HCT116 (cell line): ENCODE measurements around the gene SAMSN1. TPM values are rescaled to one million over a fixed set of nuclear protein-coding genes. Genes with fewer than 3 reads are reported as not detected.

Experiments
- ATAC-seq: fragments of 200-7000 bp; cut with Tn5 transposase; 2 replicates; pipeline ENCODE4 v1.9.1; 2020; ENCODE audit warnings: mild to moderate bottlenecking, moderate library complexity
- BruUV-seq: library from RNA; stranded (reverse); fragments of 400-500 nt; replicated peaks from 2 replicates; lab custom pipeline; 2021; lab: Mats Ljungman, UMichigan
- CTCF ChIA-PET: fragments of 300-600 bp; sonication (Branson Sonifier 250); formaldehyde crosslinking; loops from one replicate; lab custom pipeline; 2021; ENCODE audit warnings: antibody characterized with exemption; lab: Charles Lee
- POLR2A ChIA-PET: fragments of 300-600, 350-600 bp; sonication (Branson Sonifier 250); formaldehyde crosslinking; loops from one replicate; lab custom pipeline; 2021; ENCODE audit warnings: antibody characterized with exemption; lab: Charles Lee
- RAD21 ChIA-PET, 2 experiments: fragments of 300-600 bp; sonication (Branson Sonifier 250); formaldehyde crosslinking; loops; one replicate each; lab custom pipeline; 2023; ENCODE audit warnings: low total read pairs in 2 of 2; ENCODE audit not compliant: uncharacterized antibody in 2 of 2, unreplicated experiment in 2 of 2, low non-redundant PET in 1 of 2; lab: Charles Lee
- DNase-seq: peaks from one replicate; pipeline ENCODE4 v3.0.0-alpha.2; 2010; ENCODE audit warnings: low read depth, low spot score
- H2AFZ ChIP-seq: fragments of 200-600 bp; shearing (Covaris generic), sonication (generic); 2 replicates; pipeline ENCODE4 v1.6.1; 2017; ENCODE audit warnings: low read depth, mixed run types, mixed read lengths, antibody characterized with exemption, low read length; ENCODE audit not compliant: poor library complexity, severe bottlenecking
- H3K27ac ChIP-seq: 2 replicates; pipeline ENCODE4 v1.5.1; 2012; ENCODE audit warnings: low read depth, low read length
- H3K27me3 ChIP-seq: fragments of 200-600 bp; sonication (generic); 2 replicates; pipeline ENCODE4 v1.6.1; 2016; ENCODE audit warnings: mixed run types, low read length, mixed read lengths; ENCODE audit not compliant: insufficient read depth
- H3K36me3 ChIP-seq, 2 experiments: fragments of 200-500 bp in 1 of 2; fragments of 200-600 bp in 1 of 2; sonication (Bioruptor generic) in 1 of 2; sonication (generic) in 1 of 2; 2 replicates each; pipeline versions ENCODE4 v1.5.1 to v1.6.1; 2014 to 2016; ENCODE audit warnings: low read length in 2 of 2, inconsistent platforms in 1 of 2, mixed read lengths in 1 of 2, mixed run types in 1 of 2; ENCODE audit not compliant: insufficient read depth in 2 of 2, control insufficient read depth in 1 of 2
- H3K4me1 ChIP-seq, 2 experiments: fragments of 200-600 bp in 1 of 2; sonication (generic) in 1 of 2; 2 replicates each; pipeline versions ENCODE4 v1.5.1 to v1.6.1; 2012 to 2017; ENCODE audit warnings: low read length in 2 of 2, inconsistent platforms in 1 of 2, mild to moderate bottlenecking in 1 of 2, mixed read lengths in 1 of 2, mixed run types in 1 of 2, moderate library complexity in 1 of 2; ENCODE audit not compliant: insufficient read depth in 2 of 2, control insufficient read depth in 1 of 2
- H3K4me2 ChIP-seq: fragments of 200-600 bp; sonication (generic); 2 replicates; pipeline ENCODE4 v1.6.1; 2017; ENCODE audit warnings: mixed run types, low read length, mixed read lengths
- H3K4me3 ChIP-seq, 2 experiments: fragments of 200-600 bp in 1 of 2; sonication (generic) in 1 of 2; replicated peaks in 1 of 2; 2 replicates each; pipeline ENCODE4 v1.5.1; 2011 to 2016; ENCODE audit warnings: low read length in 2 of 2, control low read depth in 1 of 2, low read depth in 1 of 2, mild to moderate bottlenecking in 1 of 2, mixed read lengths in 1 of 2, mixed run types in 1 of 2
- H3K79me2 ChIP-seq: fragments of 200-600 bp; sonication (generic); 2 replicates; pipeline ENCODE4 v1.6.1; 2017; ENCODE audit warnings: mild to moderate bottlenecking, mixed run types, low read length, moderate library complexity, mixed read lengths; ENCODE audit not compliant: insufficient read depth
- H3K9ac ChIP-seq: fragments of 200-600 bp; sonication (generic); 2 replicates; pipeline ENCODE4 v1.6.1; 2016; ENCODE audit warnings: low read length, mixed read lengths
- H3K9me2 ChIP-seq: fragments of 200-600 bp; sonication (generic), shearing (Covaris generic); 2 replicates; pipeline ENCODE4 v1.6.1; 2017; ENCODE audit warnings: mixed run types, mild to moderate bottlenecking, moderate library complexity; ENCODE audit not compliant: insufficient read depth
- H3K9me3 ChIP-seq, 2 experiments: fragments of 200-500 bp in 1 of 2; fragments of 200-600 bp in 1 of 2; sonication (Bioruptor generic) in 1 of 2; sonication (generic) in 1 of 2; 2 replicates each; pipeline ENCODE4 v1.6.1; 2014 to 2017; ENCODE audit warnings: low read length in 2 of 2, mixed read lengths in 2 of 2, inconsistent platforms in 1 of 2, low read depth in 1 of 2, mild to moderate bottlenecking in 1 of 2, mixed run types in 1 of 2, moderate library complexity in 1 of 2; ENCODE audit not compliant: control insufficient read depth in 1 of 2, insufficient read depth in 1 of 2
- H4K20me1 ChIP-seq: fragments of 200-600 bp; sonication (generic), shearing (Covaris generic); 2 replicates; pipeline ENCODE4 v1.6.1; 2017; ENCODE audit warnings: mixed run types, mild to moderate bottlenecking, moderate library complexity; ENCODE audit not compliant: insufficient read depth
- CBX3 ChIP-seq: IDR thresholded peaks from 2 replicates; pipeline ENCODE4 v1.6.1; 2012; ENCODE audit warnings: low read depth
- CEBPB ChIP-seq: IDR thresholded peaks from 2 replicates; pipeline ENCODE4 v1.6.1; 2012; ENCODE audit warnings: low read depth
- JUND ChIP-seq: IDR thresholded peaks from 2 replicates; pipeline ENCODE4 v1.6.1; 2012
- POLR2AphosphoS5 ChIP-seq: IDR thresholded peaks from 2 replicates; pipeline ENCODE4 v1.6.1; 2011; ENCODE audit warnings: mild to moderate bottlenecking, low read depth, low read length, moderate library complexity
- REST ChIP-seq: IDR thresholded peaks from 2 replicates; pipeline ENCODE4 v1.6.1; 2012; ENCODE audit warnings: low read depth
- SIN3A ChIP-seq: IDR thresholded peaks from 2 replicates; pipeline ENCODE4 v1.6.1; 2012; ENCODE audit warnings: low read depth
- SP1 ChIP-seq: IDR thresholded peaks from 2 replicates; pipeline ENCODE4 v1.6.1; 2012; ENCODE audit warnings: low read depth
- TCF7L2 ChIP-seq: IDR thresholded peaks from 2 replicates; pipeline ENCODE4 v1.7.0; 2011; ENCODE audit warnings: borderline replicate concordance, inconsistent platforms; ENCODE audit not compliant: insufficient read depth, insufficient read length; ENCODE audit errors: extremely low read depth
- ZFX ChIP-seq: fragments of 450-650 bp; IDR thresholded peaks from 2 replicates; pipeline ENCODE4 v1.6.1; 2017
- ZNF274 ChIP-seq: fragments of 200-500 bp; sonication (Bioruptor generic); IDR thresholded peaks from 2 replicates; pipeline ENCODE4 v1.6.1; 2014; ENCODE audit warnings: mild to moderate bottlenecking, low read depth, low read length, inconsistent platforms
- intact Hi-C: fragments of 100-400 bp; cut with micrococcal nuclease; formaldehyde crosslinking; loops from 2 replicates; pipeline ENCODE4 v1.10.0; 2022
- total RNA-seq: library from RNA; stranded (reverse); gene quantifications from one replicate; pipeline ENCODE4 v1.2.1, GENCODE V29; 2021; ENCODE audit not compliant: unreplicated experiment
- TF ChIP-seq, protein P1 (sequence below), 3 experiments: fragments of 200-600 bp in 1 of 3; sonication (generic) in 1 of 3; IDR thresholded peaks in 2 of 3; conservative IDR thresholded peaks in 1 of 3; 2 replicates each; pipeline ENCODE4 v1.5.1; 2012 to 2017; ENCODE audit warnings: low read depth in 2 of 3, low read length in 2 of 3, antibody characterized with exemption in 1 of 3, borderline replicate concordance in 1 of 3, control low read depth in 1 of 3, mild to moderate bottlenecking in 1 of 3, mixed read lengths in 1 of 3, mixed run types in 1 of 3, moderate library complexity in 1 of 3; ENCODE audit not compliant: insufficient read depth in 1 of 3
- TF ChIP-seq, protein P2 (sequence below): IDR thresholded peaks from 2 replicates; pipeline ENCODE4 v1.6.1; 2012
- TF ChIP-seq, protein P3 (sequence below): IDR thresholded peaks from 2 replicates; pipeline ENCODE4 v1.6.1; 2011; ENCODE audit warnings: mild to moderate bottlenecking, low read length, moderate library complexity; ENCODE audit not compliant: insufficient replicate concordance; ENCODE audit errors: extremely low read depth

The SAMSN1 gene
- total RNA-seq, 1 experiment from 2014 or later = 0.57 TPM

DNA sequence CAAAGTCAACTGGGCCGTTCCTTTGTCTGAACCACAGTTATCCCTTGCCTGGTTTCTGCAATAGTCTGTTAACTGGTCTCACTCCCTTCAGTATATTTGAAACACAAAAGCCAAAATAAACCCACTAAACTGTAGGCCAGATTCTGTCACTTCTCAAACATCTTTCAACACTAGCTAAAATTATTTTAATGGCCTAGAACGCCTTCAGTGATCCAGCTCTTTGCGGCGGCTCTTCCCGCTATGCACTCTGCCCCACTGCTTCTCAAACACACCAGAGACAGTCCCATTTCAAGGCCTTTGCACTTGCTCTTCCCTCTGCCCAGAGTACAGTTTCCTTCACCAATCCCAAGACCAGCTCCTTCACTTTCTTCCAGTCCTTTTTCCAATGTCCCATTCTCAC lies 9.2 kb downstream of the SAMSN1 start:
- DNase-seq = no peak
- Histone ChIP-seq H3K4me2 (no peak overlapping the region), H3K27ac (no peak overlapping the region), H3K4me1 (peaks cover 6 to 16% of the 10 kb centered on the region in 2 experiments), H3K79me2 (no peaks in the 10 kb centered on the region), H3K4me3 (no peak overlapping the region), H3K27me3 (no peaks in the 10 kb centered on the region), H4K20me1 (no peaks in the 10 kb centered on the region), H2AFZ (no peak overlapping the region), H3K9me3 (peaks cover 0 to 4% of the 10 kb centered on the region in 2 experiments; a peak in 2 of 4 replicates), H3K9ac (no peak overlapping the region), H3K36me3 (no peaks in the 10 kb centered on the region), H3K9me2 (no peaks in the 10 kb centered on the region)
- intact Hi-C loops = no loop called here
- ATAC-seq = no peak
- no peak for TF ChIP-seq POLR2AphosphoS5
- TF ChIP-seq, protein P1, sequence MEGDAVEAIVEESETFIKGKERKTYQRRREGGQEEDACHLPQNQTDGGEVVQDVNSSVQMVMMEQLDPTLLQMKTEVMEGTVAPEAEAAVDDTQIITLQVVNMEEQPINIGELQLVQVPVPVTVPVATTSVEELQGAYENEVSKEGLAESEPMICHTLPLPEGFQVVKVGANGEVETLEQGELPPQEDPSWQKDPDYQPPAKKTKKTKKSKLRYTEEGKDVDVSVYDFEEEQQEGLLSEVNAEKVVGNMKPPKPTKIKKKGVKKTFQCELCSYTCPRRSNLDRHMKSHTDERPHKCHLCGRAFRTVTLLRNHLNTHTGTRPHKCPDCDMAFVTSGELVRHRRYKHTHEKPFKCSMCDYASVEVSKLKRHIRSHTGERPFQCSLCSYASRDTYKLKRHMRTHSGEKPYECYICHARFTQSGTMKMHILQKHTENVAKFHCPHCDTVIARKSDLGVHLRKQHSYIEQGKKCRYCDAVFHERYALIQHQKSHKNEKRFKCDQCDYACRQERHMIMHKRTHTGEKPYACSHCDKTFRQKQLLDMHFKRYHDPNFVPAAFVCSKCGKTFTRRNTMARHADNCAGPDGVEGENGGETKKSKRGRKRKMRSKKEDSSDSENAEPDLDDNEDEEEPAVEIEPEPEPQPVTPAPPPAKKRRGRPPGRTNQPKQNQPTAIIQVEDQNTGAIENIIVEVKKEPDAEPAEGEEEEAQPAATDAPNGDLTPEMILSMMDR (IDR thresholded peaks at IDR 0.05 in 2 of 3, conservative IDR thresholded peaks at IDR 0.05 in 1 of 3; ENCODE audit: borderline replicate concordance in 1 of 3, insufficient read depth in 1 of 3, low read depth in 2 of 3, low read length in 2 of 3) = no peak
- TF ChIP-seq, protein P2, sequence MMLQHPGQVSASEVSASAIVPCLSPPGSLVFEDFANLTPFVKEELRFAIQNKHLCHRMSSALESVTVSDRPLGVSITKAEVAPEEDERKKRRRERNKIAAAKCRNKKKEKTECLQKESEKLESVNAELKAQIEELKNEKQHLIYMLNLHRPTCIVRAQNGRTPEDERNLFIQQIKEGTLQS = no peak
- no peak for TF ChIP-seq REST
- no peak for TF ChIP-seq CEBPB
- no peak for TF ChIP-seq ZFX
- TF ChIP-seq SIN3A = no peak
- no peak for TF ChIP-seq SP1
- TF ChIP-seq, protein P3, sequence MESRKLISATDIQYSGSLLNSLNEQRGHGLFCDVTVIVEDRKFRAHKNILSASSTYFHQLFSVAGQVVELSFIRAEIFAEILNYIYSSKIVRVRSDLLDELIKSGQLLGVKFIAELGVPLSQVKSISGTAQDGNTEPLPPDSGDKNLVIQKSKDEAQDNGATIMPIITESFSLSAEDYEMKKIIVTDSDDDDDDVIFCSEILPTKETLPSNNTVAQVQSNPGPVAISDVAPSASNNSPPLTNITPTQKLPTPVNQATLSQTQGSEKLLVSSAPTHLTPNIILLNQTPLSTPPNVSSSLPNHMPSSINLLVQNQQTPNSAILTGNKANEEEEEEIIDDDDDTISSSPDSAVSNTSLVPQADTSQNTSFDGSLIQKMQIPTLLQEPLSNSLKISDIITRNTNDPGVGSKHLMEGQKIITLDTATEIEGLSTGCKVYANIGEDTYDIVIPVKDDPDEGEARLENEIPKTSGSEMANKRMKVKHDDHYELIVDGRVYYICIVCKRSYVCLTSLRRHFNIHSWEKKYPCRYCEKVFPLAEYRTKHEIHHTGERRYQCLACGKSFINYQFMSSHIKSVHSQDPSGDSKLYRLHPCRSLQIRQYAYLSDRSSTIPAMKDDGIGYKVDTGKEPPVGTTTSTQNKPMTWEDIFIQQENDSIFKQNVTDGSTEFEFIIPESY = no peak
- no peak for TF ChIP-seq ZNF274
- no peak for TF ChIP-seq JUND
- no peak for TF ChIP-seq CBX3
- no peak for TF ChIP-seq TCF7L2
- RAD21 ChIA-PET = no interaction called here
- CTCF ChIA-PET = no interaction called here
- no TSS peak for BruUV-seq
- POLR2A ChIA-PET = no interaction called here
